Stimulated activated CD4-positive, alpha-beta T cell treated with anti-CD3 and anti-CD28 coated beads, Interleukin-2, amount 100 ng/mL, for 4 hours (primary cell): ENCODE data around the gene GADD45GIP1.
"Not testable (repeated sequence)": the region's sequence is repeated elsewhere in the genome, so short reads cannot be mapped to it uniquely, and the experiment has no call there.

Experiments used
- DNase-seq: peaks from one replicate; pipeline ENCODE4 v3.0.0-alpha.2; 2020; ENCODE audit warnings: low read depth

Gene GADD45GIP1

GRCh38 chr19:12957389-12957952 is 448 bp upstream of the GADD45GIP1 start:
- DNase-seq: not testable (repeated sequence)

GRCh38 chr19:12955996-12956395 is 1.0 kb downstream of the GADD45GIP1 start:
- DNase-seq: no peak

GRCh38 chr19:12955575-12955974 is 1.4 kb downstream of the GADD45GIP1 start:
- not testable (repeated sequence) for DNase-seq

- DNase-seq: no peak
Measured at GRCh38 chr19:12954612-12954962, 2.4 kb downstream of the GADD45GIP1 start.

- no peak for DNase-seq
Measured at GRCh38 chr19:12953799-12954611, 3.0 kb downstream of the GADD45GIP1 start.

- DNase-seq: no peak
Measured at GRCh38 chr19:12953138-12953798, 3.8 kb downstream of the GADD45GIP1 start.

- no peak for DNase-seq
Measured at GRCh38 chr19:12952488-12953137, 4.4 kb downstream of the GADD45GIP1 start.

GRCh38 chr19:12952050-12952449 is 5.0 kb downstream of the GADD45GIP1 start:
- DNase-seq: not testable (repeated sequence)

GRCh38 chr19:12949363-12950283 is 7.4 kb downstream of the GADD45GIP1 start:
- no peak for DNase-seq

GRCh38 chr19:12948612-12949362 is 8.2 kb downstream of the GADD45GIP1 start:
- no peak for DNase-seq

GRCh38 chr19:12947702-12948611 is 9.1 kb downstream of the GADD45GIP1 start:
- DNase-seq: no peak

- no peak for DNase-seq
Measured at GRCh38 chr19:12946731-12947496, 10.1 kb downstream of the GADD45GIP1 start.

- no peak for DNase-seq
Measured at GRCh38 chr19:12946092-12946721, 10.8 kb downstream of the GADD45GIP1 start.

GRCh38 chr19:12945479-12946091 is 11.4 kb downstream of the GADD45GIP1 start, which contains the start of gene RAD23A:
TSS of gene RAD23A (plus strand) at chr19:12945862. CDS start at chr19:12945949, 87 bp downstream.
- DNase-seq: peak; percentile 97

- no peak for DNase-seq
Measured at GRCh38 chr19:12944104-12944674, 12.8 kb downstream of the GADD45GIP1 start.

- no peak for DNase-seq
Measured at GRCh38 chr19:12943437-12944044, 13.5 kb downstream of the GADD45GIP1 start.

GRCh38 chr19:12940897-12941296 is 16.1 kb downstream of the GADD45GIP1 start:
- no peak for DNase-seq
